Activated gamma-delta T cell treated with anti-CD3 and anti-CD28 coated beads, Interleukin-2, amount 50 U/mL, for 16 hours (primary cell): ENCODE measurements around the gene SF3A2.

Experiments used
- DNase-seq: peaks from one replicate; pipeline ENCODE4 v3.0.0-alpha.2; 2020; ENCODE audit warnings: low read depth

The SF3A2 gene

GRCh38 chr19:2226840-2227360 lies 9.7 kb upstream of the SF3A2 start:
- DNase-seq: no peak

GRCh38 chr19:2227415-2228156 lies 9.0 kb upstream of the SF3A2 start:
- DNase-seq: no peak

DNA sequence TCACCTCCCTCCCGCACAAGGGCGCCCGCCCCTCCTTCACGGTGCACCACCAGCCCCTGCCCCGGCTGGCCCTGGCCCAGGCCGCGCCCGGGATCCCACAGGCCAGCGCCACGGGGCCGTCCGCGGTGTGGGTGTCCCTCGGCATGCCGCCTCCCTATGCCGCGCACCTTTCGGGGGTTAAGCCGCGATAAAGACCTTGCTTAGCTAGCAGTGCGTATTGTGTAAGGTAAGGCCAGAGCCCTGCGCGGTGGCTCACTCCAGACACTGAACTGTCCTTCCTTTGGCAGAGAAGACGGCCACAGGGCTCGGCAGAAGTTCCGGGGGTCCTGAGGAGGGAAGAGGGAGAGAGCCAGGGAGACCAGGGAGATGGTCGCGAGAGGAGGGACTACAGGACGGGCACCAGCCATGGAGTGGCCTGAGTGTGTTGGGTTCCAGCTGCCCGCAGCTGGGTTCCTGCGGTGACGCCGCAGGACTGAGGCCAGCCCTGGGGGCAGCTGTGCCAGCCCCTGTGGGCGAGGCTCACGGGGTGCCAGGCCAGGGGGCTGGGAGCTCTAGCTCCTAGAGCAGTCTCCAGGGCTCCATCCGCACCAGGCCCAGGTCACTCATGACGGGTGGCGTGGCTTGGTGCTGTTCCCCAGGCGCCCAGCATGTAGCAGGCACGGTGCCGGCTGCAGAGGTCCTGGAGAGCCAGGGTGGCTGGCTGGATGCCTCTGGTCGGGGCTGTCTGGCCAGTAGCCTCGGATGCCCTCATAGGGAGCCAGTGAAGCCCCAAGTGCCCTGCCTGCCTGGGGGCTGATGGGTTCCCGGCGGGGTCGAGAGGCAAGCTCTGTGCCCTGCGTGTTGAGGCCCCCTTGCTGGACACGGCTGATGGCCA lies 8.2 kb upstream of the SF3A2 start:
- no peak for DNase-seq

DNA sequence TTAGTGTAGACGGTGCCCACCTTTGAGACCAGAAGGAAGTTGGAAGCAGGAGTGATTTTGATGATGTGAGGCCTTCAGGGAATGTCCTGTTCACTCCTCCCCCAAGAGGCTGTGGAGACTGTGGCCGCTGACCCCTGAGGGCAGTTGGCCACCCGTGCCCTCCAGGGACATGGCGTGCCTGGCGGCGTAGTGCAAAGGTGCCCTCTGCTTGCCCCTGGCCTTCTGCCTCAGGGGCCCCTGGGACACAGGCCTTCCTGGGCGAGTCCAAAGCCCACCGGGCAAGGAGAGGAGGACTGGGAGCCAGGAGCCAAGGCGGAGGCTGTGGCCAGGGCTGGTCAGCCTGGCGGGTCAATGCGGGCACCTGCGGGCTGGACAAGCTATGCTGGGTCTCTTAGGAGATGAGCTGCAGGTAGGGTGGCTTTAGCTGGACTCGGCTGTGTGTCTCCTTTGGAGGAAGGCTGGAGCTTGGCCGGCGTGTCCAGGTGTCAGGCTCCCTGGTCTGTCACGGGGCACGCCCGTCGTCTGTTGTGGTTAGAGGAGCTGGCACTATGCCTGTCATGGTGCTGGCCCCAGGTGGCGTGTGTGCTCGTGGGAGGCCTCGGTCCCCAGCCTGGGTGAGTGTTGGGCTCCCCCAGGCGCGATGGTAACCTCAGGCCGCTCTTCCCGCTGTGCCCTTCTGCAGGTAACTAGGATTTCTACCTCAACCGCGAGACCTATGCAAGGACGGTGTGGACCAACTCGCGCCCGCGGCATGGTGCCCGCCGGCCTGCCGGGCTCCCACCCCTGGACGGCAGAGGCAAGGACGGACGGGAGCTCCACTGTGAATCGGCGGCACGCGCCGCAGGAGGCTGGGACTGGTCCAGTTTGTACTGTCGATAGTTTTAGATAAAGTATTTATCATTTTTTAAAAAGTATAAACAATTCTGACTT lies 7.3 kb upstream of the SF3A2 start:
- no peak for DNase-seq

DNA sequence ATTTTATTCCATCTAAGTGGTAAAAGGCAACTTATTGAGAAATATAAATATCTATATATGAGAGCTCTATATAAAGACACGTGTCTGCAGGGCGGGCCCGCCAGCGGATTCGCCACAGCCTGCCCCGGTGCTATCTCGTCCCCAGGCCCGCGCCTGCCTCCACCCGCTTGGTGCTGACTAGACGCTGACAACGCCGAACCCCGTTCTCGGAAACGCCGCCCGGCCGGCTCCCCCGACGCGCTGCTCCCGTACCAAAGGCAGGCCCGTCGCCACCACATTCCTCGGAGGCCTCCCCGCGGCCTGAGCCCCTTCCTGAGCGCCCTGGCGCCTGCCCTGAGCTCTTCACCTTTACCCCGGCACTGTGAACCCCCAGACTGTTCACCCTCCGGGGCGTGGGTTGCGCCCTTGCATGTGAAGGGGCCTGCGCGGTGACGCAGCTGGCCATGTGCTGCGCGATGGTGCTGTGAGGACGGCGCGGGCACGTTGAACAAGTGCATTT lies 6.5 kb upstream of the SF3A2 start:
- DNase-seq: no peak

DNA sequence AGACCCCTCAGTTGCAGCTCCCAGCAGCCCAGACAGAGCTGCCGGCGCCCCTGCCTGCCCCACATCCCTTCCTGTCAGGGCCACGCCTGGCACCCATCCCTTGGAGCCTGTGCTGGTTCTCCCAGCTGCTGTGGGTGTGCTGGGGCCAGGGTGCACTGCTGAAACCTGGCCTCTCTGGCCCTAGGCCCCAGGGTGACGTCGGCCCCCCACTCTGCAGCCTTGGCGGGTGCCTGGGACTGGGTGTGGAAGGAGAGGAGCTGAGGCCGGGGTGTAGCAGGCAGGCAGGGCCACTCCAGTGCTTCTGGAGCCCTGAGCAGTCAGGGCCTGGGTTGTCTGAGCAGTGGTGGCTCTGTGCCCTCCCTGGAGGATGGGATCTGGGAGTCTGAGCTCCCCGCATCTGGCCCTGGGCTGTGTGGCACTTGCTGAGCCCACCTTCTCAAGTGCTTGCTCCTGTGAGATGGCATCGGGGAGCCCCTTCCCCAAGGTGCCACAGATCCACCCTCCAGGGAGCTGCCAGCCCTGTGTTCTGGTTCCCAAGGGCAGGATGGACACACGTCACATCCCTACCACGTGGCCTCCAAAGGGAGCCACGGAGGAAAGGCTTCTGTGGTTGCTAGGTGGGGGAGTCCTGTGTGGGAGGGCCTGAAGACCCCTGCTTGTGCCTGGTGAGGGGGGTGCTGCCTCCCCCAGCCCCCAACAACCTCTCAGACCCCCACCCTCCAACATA lies 5.7 kb upstream of the SF3A2 start:
- no peak for DNase-seq

DNA sequence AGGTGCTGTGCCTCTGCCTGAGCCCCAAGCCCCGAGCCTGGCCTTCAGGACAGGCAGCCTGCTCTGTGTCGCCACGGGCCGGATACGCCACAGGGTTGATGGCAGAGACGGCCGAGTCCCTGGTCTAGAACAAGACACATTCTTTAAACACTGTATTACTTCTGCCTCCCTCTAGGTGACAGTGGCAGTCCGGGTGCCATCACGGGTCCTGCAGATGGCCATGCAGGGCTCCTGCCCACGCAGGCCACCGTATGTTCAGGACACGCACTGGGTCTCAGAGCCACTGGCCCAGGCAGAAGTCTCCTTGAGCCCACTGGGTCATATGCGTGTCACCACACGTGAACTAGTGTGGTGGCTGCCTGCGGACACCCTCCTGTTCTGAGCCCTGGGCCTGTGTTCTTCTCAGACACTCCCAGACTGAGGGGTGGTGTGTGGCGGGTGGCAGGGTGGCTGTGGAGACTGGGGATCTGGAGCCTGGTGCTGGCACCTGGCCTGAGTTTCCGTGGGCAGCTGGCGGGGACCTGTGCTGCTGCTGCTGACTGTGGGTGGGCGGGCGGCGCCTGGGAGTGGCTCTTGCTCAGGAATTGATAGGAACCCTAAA lies 4.9 kb upstream of the SF3A2 start:
- DNase-seq: no peak

DNA sequence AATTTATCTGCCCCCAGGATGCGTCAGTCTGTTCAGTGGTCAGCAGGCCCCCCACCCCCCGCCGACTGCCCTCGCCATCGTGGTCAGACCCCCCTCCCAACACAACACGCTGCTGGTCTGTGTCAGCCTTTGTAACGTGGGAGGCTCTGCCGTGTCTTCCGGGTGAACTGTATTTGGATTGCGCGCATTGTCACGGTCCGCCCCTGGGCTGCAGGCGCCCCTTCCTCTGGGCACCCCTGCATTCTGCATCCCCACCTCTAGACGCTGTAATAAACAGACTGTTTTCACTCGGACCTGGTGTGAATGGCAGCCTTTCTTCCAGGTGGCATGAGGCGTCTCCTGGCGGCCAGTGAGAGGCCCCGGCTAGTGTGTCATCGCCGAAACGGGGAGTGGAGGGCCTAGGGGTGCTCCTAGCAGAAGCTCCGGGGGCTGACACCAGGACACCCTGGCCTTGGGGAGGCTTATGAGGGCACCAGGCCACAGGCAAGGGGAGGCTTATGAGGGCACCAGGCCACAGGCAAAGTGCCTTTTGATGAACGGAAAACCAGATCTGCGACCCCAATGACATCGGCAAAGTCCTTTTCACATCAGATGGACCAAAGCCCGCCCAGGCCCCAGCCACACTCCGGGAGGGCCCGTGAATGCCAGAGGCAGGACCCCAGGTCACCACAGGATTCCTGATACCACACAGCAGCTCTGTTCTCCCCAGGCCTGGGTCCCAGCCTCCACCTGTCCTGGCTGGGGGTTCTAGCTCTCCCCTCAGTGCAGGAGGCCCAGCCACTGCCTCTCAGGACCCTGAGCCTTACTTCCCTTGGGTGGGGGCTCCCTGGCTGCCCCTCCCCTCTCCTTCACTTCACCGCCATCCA lies 4.1 kb upstream of the SF3A2 start:
- no peak for DNase-seq

DNA sequence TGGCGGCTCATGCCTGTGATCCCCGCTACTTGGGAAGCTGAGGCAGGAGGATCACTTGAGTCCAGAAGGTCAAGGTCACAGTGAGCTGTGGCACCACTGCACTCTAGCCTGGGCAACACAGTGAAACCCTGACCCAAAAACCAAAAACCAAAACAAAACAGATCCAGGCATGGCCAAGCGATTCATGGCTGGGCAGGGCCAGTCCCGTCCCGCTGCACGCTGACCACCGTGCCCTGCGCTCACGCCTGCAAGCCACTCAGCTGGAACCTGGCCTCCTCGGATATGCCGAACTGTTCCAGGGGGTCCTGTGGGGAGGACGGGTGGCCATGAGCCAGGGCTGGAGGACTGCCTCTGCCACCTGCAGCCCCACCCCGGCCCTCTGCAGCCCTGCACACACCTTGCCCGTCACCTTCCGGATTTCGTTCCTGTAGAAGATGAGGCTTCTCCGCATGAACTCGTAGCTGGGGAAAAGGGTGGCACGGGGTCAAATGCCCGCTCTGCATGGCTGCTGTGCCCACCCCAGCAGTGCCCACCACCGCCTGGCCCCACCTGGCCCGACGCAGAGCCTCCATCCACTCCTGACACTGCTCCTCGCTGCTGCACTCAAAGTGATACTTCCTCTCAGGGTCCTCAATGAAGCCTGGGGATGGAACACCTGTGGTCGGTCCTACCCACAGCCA lies 2.9 kb upstream of the SF3A2 start:
- DNase-seq: no peak

DNA sequence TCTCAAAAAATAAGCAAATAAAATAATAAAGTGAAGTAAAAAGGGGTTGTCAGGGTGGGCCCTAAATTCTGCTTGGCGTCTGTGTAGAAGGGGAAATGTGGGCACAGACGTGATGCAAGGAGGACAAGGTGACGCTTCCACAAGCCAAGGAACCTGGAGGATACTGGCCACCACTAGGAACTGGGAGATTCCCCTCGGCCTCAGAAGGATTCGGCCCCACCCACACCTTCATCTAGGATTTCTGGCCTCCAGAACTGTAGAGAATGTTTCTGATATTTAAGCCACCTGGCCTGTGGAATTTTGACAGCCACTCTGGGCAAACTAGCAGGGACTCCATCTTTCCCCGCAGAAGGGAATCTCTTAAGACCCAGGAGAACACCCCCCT lies 1.6 kb upstream of the SF3A2 start:
- no peak for DNase-seq

- DNase-seq: no peak
These were observed 1.1 kb upstream of the SF3A2 start for GRCh38 chr19:2235381-2236063.

DNA sequence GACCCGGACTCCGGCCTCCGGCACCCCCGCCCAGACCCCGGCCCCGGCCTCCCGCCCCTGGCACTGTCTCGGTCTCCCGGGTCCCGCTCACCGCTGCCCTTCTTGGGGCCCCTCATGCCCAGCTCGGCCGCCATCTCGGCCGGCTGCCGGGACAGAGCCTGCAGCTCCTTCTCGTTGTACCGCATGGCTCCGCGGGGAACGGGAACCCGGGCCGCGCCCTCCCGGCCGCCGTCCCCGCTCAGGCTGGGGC lies 635 bp upstream of the SF3A2 start:
- DNase-seq: no peak

DNA sequence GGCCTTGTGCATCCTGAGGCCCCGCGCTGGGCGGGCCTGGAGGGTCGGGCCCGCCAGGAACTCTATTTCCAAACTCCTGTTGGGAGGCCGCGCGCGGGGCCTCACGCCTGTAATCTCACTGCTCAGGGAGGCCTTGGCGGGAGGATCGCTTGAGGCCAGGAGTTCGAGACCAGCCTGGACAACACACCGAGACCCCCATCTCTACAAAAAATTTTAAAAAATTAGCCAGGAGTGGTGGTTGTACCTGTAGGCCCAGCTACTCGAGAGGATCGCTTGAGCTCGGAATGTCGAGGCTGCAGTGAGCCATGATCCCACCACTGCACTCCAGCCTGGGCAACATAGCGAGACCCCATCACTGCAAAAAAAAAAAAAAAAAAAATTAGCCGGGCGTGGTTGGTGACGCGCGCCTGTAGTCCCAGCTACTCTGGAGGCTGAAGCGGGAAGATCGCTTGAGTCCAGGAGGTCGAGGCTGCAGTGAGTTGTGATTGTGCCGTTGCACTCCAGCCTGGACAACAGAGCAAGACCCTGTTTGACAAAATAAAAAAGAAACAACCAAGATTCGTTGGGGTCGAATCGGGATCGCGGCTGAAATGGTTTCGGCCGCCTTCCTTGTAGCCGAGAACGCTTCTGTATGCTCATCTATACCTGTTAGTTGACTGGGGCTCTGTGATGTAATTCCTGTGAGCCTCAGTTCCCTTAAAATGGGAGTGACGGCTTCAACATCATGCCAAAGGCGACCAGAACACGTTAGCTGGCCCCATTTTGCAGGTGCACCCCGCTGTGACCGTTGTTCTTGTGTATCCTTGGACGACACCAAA lies 636 bp downstream of the SF3A2 start:
- DNase-seq: no peak

DNA sequence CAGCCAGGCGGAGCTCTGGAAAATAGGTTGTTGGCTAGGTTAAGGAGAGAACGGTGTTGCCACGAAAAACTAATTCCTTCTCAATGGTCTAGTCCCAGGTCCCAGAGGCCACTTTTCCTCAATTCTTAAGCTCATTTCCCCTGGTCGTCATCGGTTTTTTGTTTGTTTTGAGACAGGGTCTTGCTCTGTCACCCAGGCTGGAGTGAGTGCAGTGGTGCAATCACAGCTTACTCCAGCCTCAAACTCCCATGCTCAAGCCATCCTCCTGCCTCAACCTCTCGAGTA lies 1.2 kb downstream of the SF3A2 start:
- no peak for DNase-seq

DNA sequence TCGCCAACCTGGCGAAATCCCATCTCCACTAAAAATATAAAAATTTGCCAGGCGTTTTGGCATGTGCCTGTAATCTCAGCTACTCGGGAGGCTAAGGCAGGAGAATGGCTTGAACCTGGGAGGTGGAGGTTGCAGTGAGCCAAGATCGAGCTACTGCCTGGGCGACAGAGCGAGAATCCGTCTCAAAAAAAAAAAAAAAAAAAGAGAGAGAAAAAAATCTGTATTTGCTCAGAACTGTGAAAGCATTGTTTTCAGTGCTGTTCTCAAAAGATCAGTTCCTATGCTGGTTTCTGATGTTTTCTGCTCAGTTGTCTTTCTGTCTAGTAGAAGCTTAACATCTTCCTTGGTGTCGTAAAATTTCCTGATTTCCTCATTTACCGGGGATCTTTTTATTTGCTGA lies 2.5 kb downstream of the SF3A2 start:
- no peak for DNase-seq

DNA sequence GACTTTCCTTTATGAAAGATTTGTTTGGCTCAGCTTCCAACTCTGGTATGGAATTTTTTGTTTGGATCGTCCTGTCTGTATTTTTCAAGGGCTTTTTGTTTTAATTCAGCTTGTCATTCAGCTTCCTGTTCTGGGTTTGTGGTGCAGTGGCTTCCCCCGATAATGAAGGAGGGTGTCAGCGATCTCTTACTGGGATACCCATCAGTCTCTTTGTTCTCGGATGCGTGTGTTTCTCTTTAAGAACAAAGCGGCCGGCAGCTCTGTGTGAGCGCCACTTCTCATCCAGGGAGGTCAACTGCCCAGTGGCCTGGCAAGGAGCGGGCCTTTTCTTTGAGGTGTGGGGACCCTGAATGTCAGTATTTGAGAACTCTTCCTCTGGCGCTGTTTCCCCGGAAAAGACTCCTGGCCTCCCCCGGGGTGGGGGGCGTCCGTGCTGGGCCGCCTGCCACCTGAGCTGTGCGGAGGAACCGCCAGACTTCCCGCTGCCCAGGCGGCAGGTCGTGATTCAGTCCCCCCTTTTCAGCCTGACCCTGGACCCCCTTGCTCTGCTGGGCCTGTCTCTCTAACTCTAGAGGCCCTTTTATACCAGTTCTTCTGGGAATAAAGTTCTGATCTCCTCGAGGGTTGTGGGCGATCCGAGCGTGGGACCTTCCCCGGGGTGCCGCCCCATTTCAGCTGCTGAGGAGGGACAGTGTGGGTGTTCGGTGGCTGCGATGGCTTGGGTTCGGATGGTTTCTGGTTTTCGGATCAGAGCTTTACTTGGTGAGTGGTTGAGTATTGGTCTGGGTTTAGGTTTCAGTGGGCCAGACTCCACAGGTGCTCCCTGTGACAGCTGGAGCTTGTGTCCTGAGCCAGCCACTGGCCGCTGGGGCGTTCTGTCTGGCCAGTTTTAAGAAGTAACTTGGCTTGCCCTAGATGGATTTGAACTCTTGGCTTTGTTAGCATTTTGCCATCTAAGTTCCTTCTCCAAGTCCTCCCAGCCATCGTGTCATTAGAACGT lies 3.4 kb downstream of the SF3A2 start:
- DNase-seq: no peak
